ENCODE measurements around the gene ARL6.
"Not testable (repeated sequence)": the region's sequence is repeated elsewhere in the genome, so short reads cannot be mapped to it uniquely, and the experiment has no call there.

Gene ARL6

GRCh38 chr3:97821774-97822358, 57.3 kb downstream of the ARL6 start, which contains the start of gene CRYBG3:
CRYBG3 (plus strand) TSS chr3:97822011; CDS start chr3:97822207, 196 bp downstream.
- DNase-seq (ENCODE audit: low read depth): peak; percentile 71

DNA sequence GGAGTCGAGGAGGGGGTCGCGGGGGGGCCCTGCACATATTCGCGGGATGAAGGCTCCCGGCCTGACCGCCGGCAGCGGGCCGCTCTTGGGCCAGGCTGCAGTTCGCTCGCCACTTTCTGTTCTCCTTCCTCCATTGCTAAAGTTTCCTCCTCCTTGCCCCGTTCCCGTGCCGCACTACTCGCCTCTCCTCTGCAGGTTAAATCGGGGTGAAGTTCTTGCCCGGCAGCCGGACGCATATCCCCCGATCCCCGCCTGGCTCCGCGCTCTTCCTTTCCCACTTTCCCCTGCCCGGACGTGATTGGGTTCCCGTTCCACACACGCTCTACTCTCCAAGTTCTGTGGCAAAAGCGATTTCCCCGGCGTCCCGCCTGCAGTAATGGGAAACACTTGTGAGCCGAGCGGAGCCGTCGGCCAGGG, 57.8 kb downstream of the ARL6 start:
- no peak for DNase-seq (ENCODE audit: low read depth)

DNA sequence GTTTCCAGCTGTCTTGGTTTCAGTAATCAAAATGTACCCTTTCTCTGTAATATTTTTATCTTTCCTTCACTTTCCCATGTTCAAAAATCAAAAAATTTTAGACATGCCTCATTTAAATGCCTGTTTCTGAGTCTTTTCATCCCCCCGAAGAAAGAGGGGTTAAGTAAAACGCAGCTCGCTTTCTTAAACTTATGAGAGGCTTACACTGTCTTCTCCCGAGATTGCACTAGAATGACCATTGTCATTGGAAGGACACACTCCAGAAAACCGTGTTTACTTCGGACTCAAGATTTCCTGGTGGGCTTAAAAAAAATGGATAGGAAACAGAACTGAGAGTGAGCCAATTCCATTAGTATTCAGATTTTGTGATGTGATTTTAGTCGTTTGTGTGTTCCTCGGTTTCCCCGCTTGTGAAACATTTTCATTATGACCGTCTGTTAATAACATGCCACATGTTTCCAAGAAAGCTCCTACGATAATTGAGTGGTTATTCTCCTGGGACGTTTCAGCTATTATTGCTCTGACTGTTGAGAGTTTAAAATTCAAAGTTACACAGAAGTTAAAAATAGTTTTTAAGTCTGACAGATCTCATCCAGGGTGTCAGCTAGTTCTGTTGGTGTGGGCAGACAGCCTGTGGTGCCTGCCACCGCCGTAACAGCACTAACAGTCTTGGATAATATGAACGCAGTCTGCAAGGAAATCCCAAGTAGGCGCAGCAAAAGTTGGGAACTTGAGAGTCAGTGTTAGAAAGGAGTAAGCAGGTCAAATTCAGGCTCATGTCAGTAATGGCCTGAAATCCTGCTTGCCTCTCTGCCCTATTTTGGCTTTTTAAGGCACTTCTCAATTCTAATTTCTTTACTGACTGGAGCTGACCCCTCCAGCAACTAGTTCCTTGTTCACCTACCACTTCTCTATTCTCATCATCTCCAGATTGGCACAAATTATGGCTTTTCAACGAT, 58.8 kb downstream of the ARL6 start:
- no peak for DNase-seq (ENCODE audit: low read depth)

GRCh38 chr3:97825101-97825500, 60.5 kb downstream of the ARL6 start:
- no peak for DNase-seq (ENCODE audit: low read depth)

DNA sequence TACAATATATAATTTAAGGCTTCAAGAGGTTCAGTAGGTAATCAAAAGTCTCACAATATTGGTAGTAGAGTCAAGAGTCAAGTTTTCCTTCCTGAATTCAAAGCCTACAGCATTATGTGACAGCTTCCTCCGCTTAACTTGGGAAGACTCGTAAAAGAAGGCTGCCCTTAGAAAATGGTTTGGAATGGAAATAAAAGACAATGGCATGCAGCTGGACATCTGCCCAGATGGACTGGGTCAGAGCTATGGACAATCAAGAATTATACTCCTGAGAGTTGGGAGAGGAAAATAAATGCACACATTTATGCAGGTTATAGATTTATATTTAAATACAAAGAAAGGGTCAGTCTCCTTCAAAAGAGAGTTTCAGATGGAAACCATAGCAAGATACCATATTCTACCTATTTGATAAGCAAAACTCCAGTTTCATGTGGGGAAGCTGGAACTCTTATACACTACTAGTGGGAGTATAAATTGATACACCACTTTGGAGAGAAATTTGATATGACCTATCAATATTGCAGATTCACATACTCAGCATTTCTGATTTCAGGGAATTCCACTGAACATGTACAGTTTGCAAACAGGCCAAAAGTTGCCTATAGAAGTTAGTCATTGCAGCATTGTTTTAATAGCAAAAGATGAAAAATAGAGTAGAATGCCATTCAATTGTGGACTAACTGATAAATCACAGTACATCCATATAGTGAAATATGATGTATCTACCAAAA, 63.3 kb downstream of the ARL6 start:
- no peak for DNase-seq (ENCODE audit: low read depth)

- DNase-seq (ENCODE audit: low read depth): no peak
Measured at GRCh38 chr3:97829198-97829597, 64.6 kb downstream of the ARL6 start.

- DNase-seq (ENCODE audit: low read depth): no peak
Measured at GRCh38 chr3:97830638-97831037, 66.1 kb downstream of the ARL6 start.

DNA sequence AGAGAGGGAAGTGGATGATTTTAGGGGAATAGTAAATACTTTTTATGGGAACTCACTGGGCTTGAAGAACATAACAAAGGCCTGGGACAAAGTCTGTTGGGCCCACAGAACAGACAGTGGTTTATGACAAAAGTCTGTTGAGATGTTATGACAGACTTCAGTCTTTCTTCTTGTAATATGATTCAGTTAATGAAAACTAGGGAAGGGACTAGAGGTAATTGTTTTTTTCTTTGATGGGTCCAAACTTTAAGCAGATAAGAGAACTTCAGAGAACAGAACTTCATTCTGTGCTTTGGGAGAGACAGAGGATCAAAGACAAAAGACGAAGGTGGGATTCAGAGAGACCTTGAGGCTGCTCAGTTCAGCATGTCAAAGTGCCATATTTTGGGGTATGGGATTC, 66.6 kb downstream of the ARL6 start:
- no peak for DNase-seq (ENCODE audit: low read depth)

- not testable (repeated sequence) for DNase-seq (ENCODE audit: low read depth)
Measured at GRCh38 chr3:97833184-97833583, 68.6 kb downstream of the ARL6 start.

DNA sequence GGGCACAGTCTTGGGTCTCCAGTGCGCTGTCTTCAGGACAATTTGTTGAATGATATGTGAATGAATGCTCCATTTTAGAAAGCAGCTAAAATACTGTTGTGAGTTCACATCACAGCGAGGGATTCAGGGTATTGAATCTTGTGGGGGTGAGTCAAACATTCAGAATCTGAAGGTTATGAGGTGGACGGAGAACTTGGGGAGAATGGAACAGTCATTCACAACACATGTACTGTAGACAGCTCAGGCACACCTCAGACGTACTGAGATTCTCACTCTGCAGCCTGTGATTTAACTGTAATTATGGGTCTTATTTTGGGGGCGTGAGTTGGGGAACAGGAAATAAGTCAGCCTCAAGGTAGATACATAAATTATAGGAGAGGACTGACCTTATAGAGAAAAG, 71.2 kb downstream of the ARL6 start:
- no peak for DNase-seq (ENCODE audit: low read depth)

GRCh38 chr3:97838393-97838792, 73.8 kb downstream of the ARL6 start:
- DNase-seq (ENCODE audit: low read depth): no peak

DNA sequence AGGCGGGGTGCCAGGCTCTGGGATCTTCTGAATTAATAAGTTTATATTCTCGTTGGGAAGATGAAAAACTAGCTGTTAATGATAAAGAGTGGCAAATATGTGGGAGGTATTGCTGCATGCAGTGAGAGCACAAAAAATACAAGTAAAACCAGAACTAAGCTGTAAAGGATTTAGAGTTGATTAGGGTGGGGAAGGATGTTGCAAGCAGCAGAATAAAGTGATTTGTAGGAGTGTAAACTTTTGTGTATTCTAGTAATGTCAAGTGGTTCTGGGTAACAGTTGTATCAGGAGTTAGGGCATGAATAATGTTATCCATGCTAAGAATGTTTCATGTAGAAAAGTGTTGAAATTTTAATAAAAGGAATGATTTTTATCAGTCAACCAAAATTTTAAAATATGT, 75.4 kb downstream of the ARL6 start:
- no peak for DNase-seq (ENCODE audit: low read depth)

GRCh38 chr3:97841304-97841703, 76.7 kb downstream of the ARL6 start:
- DNase-seq (ENCODE audit: low read depth): no peak

- no peak for DNase-seq (ENCODE audit: low read depth)
Measured at GRCh38 chr3:97841956-97842355, 77.4 kb downstream of the ARL6 start.

DNA sequence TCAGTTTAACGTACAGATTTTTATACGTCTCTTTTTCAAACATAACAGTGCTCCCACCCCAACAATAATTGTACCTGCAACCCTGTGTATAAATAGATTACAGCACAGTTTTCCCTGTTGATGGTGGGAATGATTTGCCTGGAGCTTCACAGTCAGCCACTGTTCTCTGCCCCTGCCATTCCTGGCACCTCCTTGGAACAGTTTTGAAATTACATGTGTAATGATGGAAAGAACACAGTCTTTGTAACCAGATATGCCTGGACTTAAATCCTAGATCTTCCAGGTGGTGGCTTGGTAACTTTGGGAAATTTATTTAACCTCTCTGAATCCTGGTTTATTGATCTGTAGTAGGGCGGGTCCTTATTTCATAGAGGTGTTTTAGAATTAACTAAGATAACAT, 84.2 kb downstream of the ARL6 start:
- DNase-seq (ENCODE audit: low read depth): no peak

Measured in stimulated activated CD8-positive, alpha-beta memory T cell treated with anti-CD3 and anti-CD28 coated beads, Interleukin-4, amount 100 ng/mL, for 24 hours (primary cell).